CD4-positive, alpha-beta T cell treated with Interleukin-21 for 1 hour (primary cell): ENCODE data around the gene CLDN14.
"Not testable (repeated sequence)": the region's sequence is repeated elsewhere in the genome, so short reads cannot be mapped to it uniquely, and the experiment has no call there.

Experiments
- DNase-seq: peaks from one replicate; pipeline ENCODE4 v3.0.0-alpha.2; 2020

CLDN14 gene

DNA sequence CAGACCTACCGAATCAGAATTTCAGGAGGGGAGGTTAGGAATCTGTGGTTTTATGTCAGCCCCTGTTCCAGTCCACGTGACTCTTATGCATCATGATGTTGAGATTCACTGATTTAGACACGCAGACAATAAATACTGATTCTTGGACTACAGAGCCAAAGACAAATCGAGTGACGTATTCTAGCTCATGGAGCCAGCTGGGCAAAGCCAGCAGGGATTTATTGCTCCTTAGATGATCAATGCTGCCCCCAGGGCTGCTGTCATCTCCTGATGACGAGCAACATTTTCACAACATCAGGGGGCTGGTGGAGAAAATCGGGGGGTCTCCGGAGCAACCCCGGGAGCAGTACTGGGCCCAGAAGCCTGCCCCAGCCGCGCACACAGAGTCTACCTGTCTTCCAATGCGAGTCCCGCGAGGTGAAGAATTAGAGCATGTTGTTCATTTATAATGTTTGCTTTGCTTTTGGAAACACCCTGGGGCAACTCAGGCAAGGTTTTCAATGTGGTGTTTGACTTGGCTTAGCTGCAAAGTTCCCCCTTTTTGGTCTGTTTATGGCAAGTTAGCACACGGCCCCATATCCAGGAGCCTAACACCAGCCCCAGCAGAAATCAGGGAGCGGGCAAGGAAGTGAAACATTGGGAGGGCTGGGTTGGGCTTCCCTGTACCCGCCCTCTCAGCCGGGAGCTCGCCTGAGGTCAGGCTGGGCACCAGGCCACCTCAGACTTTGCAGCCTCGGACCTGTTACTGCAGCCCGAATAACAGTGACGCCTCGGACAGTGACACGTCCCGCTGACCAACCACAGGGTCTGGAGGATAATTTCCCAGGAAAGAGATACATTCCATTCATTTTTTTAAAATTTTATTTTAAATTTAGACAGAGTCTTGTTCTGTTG, 19.9 kb upstream of the CLDN14 start:
- DNase-seq = no peak

DNA sequence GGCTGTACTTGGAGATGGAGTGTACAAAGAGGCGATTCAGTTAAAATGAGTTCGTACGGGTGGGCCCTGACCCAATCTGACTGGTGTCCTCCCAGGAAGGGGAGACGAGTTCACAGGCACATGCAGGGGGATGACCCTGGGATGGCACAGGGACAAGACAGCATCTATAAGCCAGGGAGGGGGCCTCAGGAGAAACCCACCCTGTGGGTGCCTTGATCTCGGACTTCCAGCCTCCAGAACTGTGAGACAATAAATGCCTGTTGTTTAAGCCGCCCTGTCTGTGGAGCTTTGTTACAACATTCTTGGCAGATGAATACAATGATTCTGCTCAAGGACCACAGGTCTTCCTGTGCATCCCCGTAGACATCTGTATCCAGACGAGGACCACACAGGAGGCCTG, 14.6 kb upstream of the CLDN14 start:
- no peak for DNase-seq

DNA sequence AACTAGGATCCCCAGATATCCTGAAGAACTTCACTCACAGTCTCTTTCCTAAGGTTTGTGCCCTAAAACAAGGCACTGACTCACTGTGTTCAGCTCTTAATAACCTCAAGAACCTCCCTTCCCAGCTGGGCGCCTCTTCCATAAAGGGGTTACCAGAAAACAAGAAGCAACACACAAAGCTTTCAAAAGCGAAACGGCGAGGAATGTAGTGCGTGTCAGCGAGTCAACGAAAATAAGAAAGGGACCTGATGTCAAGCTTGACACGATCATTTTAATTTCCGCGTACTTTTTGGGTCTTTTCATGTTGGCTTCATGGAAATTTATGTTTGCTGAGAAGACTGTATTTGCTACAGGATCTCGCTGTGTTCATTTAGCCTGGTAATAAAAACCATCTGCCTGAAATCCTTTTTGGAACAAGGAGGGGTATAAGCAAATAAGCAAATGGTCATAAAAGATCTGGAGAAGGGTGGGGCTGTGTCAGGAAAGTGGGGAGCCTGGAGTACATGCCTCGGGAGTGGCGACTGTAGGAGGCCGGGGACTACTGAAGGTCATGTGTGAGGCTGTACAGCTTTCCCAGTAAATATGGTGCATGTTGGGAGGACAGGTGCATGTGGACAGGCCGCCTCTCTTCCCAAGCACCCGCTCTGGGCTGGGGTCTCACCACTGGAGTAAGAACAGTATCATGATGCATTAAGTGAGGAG, 11.4 kb upstream of the CLDN14 start:
- DNase-seq = no peak

DNA sequence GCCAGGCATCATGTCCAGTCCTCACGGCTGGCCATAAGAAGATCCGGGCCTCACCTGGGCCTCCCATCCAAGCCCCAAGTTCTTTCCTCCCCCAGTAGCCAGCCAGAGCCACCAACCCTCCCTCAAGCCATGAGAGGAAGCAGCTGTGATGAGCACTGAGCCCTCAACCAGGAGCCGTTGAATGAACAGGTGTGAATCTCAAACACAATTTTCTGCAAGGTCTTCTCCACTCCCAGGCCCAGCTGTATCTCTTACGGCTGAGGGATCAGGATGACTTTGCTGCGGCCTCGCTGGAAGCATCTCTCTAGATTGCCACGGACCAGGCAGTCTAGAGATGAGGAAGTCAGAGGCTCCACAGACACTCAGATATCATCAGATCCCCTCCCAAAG, 9.8 kb upstream of the CLDN14 start:
- no peak for DNase-seq

DNA sequence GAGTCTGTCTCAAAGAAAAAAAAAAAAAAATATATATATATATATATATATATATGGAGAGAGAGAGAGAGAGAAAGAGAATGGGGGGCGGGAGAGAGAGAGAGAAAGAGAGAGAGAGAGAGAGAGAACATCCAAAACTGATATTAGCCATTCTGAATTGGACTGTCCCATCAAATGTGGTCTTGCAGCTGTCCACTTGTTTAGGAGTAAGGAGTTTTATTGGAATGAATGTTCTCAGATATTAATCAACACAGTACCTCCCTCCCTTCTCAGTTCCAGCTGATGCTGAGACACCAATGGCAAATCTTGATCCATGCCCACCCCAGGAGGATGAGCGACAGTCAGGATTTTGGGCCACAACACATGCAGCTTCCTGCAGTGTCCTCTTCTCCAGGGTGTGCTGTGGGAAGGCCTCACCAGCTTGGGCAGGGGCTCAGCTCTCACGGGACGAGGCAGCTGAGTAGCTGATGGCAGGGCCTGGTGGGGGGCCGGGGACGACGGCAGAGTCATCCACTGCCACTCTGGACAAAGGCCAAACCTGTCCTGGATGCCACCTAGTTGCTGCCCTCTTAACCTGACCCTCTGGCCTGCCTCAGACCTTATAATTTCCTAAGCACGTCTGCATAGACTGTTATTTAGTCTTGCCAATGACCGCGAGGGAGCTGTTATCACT, 9.3 kb upstream of the CLDN14 start:
- DNase-seq = no peak

DNA sequence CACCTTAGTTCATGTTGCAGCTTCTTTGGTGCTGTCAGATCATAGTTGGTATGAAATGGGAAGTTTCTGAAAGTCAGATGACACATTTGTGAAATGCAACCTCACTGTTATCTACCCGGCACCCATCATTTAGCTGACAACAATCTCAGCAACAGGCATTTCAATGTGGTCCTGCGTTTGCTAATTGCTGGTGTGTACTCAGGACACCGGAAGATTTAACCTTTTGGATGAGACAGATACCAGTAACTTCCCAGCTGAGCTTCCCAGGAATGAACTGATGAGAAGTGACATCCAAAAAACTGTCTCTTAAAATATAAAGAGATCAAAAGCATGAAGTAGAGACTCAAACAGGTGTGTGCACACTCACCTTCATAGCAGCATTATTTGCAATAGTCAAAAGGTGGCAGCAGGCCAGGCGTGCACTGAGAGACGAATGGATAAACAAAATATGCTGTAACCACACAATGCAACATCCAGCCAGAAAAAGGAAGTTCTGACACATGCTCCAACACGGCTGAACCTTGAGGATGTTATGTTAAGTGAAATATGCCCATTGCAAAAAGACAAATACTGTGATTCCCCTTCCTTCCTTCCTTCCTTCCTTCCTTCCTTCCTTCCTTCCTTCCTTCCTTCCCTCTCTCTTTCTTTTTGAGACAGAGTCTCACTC, 7.9 kb upstream of the CLDN14 start:
- no peak for DNase-seq

DNA sequence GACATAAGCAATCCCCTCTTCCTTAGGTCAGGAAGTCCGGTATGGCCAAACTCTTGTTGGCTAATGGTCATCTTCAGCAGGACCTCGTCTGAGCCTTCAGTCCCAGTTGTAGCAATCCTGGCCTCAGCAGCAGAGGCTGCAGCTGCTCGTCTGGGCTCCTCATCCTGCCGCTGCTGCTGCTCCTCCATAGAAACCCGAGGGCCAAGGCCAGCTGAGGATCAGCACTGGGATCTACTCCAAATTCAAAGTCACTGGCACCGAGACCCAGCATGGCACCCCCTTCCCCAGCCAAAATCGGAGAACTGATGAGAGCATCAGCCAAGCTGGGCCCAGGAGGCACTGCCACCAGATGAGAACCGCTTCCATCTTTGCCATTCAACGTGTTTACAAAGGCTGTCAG, 6.3 kb upstream of the CLDN14 start:
- DNase-seq = no peak

DNA sequence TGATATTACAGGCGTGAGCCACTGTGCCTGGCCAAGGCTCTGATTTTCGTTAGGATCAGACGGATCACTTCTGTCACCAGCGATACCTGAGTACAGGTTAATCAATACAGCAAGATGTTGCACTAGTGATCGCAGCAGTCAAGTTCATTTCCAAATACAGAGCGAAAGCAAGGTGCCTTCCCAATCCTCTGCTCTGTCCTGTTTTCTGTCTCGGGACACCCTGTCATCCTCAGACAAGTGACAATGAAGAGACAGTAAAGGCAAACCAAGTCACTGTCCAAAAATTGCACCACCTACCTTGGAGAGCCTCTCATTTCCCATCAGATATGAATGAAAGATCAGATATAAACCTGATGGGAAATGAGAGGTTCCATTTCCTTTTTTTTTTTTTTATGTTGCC, 5.6 kb upstream of the CLDN14 start:
- DNase-seq = no peak

DNA sequence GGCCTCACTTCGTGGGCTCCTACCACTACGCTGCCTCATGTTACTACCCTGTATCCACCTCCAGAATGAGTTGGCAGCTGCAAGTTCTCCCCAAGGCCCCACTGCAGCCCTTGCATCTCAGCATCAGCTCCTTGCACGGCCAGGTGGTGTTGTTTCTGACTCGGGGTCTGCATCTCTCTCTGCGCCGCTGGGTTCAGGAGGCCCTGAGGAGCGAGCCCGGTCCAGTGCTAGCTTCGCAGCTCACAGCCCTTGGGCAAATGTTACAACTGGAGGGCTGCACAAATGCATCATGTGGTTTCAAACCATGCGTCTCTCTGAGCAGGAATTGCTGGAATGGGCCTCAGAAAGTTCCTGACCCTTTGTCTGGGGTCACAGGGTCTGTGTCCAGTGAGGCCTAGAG, 3.2 kb upstream of the CLDN14 start:
- DNase-seq = no peak

DNA sequence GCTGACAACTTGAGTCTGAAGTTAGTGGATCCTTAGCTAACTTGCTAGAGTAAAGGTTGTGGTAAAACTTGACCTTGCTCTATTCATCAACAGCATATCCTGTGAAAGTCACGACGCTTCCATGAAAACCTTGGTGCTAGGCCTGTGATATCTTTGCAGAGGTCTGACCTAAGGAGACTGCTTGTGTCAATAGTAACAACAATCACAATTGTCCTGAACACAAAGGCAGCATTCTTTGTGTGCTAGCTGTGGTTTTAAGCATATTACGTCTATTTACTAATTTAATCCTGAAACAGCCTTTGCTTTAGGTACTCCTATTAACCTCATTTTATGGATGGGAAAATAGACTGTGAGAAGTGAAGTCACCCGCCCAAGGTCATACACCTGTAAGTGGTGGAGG, 2.8 kb upstream of the CLDN14 start:
- no peak for DNase-seq

DNA sequence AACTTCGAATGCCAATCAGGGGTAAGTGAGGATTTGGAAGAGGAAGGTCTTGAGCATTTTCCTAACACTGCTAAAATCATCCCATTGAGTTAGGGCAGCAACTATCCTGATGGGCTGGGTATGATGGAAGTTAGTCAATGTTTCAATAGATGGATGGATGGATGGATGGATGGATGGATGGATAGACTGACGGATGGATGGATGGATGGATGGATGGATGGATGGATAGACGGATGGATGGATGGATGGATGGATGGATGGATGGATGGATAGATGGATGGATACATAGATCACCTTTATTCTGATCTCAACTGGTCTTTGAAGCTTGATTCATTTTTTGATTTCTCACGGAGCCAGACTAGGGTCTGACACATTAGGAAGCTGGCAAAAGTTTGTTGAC, 2.3 kb upstream of the CLDN14 start:
- no peak for DNase-seq

DNA sequence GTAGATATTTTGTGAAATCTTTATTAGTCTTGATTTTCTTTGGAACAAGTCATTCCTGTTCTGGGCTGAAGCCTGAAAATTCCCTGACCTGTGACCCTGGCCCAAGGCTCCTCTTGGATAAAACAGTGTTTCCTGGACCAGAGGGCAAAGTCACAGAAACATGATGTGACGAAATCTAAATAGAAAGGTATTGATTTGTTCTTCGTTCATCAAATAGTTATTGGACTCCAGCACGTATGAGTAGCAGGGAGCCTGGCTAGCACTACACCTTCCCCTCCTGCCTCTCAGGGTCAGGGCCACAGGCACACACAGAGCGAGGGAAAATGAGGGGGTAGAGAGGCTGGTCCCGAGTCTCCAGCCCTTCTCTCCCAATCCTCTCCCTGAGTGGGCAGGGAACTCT, 1.7 kb upstream of the CLDN14 start:
- DNase-seq = no peak

DNA sequence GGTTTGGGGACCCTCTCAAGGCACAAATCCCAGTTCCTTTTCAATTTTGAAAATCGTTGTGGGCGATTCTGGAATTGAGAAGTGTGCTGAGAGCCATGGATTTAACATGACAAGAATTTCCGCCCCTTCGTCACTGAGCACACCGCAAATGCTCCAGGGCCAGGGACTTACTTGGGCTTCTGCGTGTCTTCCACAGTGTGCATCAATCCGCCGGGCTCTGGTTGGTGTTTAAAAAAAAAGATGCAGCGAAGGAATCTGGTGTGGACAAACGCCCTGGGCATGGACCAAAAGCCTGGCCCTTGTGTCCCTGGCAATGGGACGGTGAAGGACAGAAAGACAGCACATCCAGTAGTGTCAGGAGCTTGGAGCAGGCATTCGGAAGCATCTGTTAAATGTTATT, 696 bp upstream of the CLDN14 start:
- DNase-seq = no peak

DNA sequence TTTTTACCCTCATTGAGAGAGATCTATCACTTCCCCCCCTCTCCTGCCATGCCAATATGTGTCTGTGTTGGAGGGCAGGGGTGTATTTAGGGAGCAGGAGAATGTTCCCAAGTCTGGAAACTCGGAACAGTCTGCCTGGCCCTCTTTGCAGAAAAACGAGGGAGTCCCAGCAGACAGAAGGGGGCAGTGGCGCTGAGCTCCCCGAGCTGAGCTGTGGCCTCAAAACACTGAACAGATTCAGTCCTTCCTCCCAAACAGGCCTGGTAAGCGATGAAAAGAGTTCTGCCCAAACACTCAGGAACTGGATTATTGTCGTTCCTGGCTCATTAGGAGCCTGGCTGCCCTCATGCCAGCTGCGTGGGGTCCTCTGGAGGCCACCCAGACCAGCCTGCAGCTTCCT, 981 bp downstream of the CLDN14 start:
- no peak for DNase-seq

DNA sequence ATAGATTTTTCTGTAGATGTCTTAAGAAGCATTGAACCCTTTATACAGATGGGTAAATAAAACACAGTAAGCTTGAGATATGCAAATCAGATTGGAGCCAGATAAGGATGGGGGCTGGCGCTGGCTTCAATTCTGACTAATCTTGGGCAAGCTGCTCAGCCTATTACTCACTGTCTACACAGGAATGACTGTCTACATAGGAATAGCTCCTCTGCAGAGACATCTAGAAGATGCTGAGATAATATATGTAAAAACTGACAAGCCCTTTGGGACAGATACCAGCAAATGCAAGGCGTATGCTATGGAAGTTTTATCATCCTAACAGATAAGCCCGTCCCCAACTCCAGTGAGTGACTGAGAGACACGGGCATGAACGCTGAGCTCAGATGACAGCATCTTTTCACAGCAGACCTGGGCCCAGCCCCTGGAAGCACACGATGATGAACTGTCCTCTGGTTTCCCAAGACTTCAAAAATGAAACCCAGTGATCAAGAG, 1.7 kb downstream of the CLDN14 start:
- DNase-seq = no peak

DNA sequence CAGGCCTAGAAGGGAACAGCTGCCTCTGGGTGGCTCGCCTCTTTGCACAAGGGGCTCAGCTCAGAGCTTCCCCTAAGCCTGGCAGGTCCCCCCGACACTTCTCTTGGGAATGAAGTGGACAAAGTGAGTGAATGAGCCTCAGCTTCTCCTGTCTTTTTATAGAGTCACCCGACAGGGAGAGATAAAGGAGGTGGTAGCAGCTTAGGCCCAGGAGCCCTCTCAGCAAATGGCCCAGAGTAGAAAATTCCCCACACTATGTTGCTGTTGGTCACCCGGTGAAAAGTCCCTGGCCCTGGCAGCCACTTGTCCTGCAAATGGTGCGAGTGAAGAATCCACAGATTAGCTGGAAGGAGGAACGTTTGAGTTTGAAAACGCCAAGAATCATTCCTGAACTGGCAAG, 2.4 kb downstream of the CLDN14 start:
- no peak for DNase-seq

DNA sequence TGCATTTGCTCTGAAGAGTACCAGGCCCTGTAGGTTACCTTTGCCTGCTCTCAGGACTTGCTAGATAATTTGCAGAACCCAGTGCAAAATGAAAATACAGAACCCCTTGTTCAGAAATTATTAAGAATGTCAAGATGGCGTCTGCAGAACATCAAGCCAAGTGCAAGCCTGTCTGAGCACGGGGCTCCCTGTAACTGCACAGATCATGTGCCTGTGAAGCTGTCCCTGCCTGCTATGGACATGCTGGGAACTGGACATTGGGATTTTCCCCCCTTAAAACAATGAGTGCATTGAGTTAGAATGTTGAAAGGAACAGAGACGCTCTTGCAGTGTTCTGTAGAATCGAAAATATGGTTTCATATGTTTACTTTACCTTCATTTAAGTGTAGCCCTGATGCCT, 2.9 kb downstream of the CLDN14 start:
- no peak for DNase-seq

DNA sequence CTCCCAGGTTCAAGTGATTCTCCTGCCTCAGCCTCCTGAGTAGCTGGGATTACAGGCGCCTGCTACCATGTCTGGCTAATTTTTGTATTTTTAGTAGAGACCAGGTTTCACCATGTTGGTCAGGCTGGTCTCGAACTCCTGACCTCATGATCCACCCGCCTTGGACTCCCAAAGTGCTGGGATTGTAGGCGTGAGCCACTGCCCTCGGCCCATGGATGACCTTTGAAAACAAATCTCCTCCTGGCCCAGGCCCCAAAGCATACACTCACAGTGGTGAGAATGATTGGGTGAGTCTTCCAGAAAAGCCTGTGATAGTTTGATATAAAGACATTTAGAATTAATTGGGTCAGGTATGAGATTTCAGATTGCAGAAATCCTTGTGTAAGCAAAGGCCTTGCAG, 3.4 kb downstream of the CLDN14 start:
- not testable (repeated sequence) for DNase-seq

DNA sequence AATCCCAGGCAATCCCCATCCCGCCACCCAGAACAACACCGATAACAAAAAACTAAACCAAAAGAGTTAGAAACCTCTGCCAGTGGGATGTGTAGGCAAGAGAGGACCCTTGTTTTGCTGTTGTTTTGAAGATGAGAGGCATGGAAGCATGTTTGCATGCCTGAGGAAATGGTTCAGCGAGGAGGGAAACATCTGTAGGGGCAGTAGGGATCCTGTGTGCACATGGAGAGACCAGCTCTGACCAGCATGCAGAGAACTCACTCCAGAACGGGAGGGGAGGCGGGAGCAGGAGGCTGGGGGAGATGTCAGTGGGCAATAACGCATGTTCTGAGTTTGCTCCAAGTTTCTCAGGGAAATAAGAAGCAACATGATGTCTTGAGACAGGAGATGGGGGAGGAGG, 5.3 kb downstream of the CLDN14 start:
- DNase-seq = no peak

DNA sequence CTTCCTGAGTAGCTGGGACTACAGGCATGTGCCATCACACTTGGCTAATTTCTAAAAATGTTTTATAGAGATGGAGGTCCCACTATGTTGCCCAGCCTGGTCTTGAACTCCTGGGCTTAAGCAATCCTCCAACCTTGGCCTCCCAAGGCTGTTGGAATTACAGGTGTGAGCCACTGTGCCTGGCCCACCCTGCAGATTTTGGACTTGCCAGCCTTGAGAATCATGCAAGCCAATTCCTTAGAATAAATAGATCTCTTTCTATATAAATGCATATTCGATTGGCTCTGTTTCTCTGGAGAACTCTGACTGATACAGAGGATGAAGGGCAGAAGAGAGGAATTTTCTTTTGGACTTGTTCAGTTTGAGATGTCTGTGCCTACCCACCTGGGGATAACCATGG, 6.7 kb downstream of the CLDN14 start:
- DNase-seq = no peak

DNA sequence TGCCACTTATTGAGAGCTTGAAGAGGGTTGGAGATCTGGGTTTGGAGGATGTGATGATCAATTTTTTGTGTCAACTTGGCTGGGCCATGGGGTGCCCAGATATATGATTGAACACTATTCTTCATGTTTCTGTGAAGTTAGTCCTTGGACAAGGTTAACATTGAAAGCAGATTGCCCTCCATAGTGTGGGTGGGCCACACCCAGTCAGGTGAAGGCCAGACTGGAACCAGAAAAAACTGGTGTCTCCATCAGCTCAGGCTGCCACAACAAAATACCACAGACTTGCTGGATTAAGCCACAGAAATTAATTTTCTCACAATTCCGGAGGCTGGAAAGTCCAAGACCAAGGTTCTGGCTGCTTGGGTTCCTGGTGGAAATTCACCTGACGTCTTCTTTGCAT, 7.5 kb downstream of the CLDN14 start:
- no peak for DNase-seq

DNA sequence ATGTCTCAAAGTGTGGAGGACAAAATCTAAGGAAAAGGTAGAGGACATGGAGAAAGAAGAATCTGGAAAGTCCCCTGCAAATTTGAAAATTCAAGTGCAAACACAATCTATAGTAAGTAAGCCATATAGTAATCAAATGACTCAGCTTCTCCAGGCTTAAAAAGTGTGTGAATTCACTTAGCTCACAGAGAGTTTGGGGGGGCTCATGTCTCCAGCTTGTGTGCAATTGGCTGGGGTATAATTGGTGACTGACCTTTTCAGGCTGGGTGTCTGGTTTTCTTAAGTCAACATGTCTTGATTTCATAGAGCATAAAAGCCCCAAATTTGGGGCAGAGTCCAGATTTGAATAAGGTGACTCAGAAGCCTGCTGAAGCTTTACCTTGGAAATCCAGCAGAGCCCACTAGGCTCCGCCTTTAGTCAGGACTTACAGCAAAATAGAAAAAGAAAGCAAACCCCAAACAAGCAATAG, 8.6 kb downstream of the CLDN14 start:
- DNase-seq = no peak

DNA sequence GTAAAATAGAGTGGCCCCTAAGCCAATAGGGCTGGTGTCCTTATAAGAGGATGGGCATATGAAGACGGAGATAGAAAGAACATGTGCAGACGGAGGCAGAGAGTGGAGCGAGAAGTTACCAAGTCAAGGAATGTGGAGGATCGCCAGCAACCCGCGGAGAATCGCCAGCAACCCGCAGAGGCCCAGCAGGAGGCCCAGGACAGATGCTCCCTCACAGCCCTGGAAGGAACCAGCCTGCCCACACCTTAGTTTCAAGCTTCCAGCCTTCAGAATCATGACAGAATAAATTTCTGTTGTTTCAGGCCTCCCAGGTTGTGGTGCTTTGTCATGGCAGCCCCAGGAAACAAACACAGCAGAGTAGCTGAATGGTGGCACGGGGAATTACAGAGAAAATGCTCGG, 9.6 kb downstream of the CLDN14 start:
- DNase-seq = no peak
